Effector CD4-positive, alpha-beta T cell (primary cell): ENCODE data around the gene COX10.
"Not testable (repeated sequence)": the region's sequence is repeated elsewhere in the genome, so short reads cannot be mapped to it uniquely, and the experiment has no call there.

Source experiments
- DNase-seq: peaks from one replicate; pipeline ENCODE4 v3.0.0-alpha.2; 2020
- total RNA-seq: gene quantifications from one replicate; lab custom pipeline; 2026; lab: John Stamatoyannopoulos, UW

COX10 gene
- total RNA-seq = 25.1 reads per million, percentile 52 among the genes with 10 or more reads in this experiment

DNA sequence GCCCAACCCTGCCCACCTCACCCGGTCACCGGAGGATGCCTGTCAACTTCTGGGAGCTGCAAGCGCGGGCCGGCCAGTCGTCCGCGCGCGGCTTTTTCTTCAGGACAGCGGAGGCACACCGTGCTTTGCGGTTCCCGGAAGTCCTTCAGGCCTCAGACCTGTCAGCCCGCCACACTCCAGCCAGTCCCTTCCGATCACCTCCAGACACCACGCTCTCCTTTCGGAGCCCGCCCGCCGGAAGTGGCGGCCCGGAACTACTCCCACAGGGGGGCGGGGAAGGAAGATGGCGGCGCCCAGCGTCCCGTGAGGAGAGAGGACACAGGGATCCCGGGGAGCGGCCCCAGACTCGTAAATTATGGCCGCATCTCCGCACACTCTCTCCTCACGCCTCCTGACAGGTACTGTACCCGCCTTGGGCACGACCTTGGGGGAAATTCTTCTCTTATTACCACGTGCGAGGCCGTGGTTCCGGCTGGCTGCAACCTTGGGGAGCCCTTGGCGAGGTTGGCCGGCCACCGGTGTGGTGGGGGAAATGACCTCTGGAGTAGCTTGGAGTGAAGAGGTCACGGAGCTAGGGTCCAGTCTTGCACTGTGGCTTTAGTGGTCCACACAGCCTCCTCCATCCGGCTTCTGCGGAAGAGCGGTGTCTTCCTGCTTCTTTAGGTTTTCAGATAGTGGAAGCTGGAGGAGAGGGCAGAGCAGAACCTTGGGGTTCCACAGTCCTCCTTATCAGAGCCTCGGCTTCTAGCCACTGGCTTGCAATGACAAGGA, at the start of gene COX10:
COX10 (plus strand) TSS at position 254 of the 771 bp plus-strand sequence; CDS start at position 356, 102 bp downstream.
- peak; percentile 80 for DNase-seq

DNA sequence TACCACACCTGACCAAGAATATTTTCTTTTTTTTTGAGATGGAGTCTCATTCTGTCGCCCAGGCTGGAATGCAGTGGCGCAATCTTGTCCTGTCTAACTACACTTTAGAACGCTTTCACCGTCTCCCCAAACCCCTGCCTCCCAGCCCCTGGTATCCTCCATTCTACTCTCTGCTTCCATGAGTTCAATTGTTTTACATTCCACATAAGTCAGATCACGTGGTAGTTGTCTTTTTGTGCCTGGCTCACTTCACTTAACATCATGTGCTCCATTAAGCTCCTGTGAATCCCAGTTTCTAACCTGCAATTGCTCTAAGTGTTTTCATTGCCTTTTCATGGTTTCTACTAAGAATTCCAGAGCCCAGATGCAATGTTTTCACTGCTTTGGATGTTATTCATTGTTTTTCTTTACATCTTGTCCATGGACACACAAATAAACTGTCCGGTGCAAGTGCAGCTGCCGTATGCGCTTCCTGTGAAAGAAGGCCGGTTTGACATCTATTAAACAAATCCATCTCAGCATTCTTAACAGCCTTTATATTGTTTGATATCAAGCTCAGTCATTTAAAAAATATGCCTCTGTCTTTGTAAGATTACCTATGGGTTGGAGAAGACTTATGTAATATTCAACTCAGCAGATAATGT, 47.5 kb upstream of the COX10 start:
- not testable (repeated sequence) for DNase-seq

DNA sequence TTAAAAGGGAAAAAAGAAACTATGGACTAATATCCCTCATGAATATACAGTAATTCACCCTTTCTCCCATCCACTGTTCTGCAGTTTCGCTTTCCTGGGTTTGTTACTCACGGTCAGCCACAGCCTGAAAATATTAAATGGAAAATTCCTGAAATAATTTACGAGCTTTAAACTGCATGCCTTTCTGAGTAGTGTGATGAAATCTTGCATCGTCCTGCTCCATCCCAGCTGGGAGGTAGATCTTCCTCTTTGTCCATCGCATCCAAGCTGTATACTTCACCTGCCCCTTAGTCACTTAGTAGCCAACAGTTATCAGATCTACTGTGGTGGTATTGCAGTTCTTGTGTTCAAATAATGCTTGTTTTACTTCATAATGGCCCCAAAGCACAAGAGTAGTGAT, 39.5 kb upstream of the COX10 start:
- DNase-seq = not testable (repeated sequence)

DNA sequence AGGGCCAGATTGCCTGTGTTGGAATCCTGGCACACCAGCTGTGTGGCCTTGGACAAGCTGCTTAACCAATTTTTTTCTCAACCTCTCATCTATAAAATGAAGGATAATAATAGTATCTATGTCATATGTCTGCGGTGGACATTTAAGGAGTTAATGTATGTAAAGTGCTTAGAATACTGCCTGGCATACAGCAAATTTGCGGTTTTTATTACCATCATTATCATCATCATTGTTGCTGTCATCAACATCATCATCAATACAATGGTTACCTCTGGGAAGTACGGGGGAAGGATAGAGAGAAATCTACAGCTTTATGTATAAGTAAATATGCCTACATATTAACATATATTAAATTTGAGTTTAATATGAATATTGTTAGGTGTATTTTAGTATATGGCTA, 37.1 kb upstream of the COX10 start:
- DNase-seq = no peak

DNA sequence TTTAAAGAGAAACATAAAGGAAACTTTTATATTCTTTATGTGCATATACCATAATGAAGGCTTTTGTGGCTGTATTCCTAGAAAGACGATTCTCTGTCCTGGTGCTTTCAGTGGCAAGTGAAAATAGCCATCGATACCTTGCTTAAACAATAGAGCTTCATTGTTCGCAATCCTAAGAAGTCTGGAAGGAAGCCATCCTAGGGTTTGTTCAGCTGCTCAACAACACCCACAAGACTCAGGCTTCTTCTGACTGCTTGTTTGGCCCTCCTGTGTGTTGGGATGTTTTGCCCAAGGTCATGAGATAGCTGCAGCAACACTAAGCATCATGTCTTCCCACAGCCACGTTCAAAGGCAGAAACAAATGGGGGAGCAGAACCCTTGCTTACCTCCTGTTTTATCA, 36.1 kb upstream of the COX10 start:
- no peak for DNase-seq

DNA sequence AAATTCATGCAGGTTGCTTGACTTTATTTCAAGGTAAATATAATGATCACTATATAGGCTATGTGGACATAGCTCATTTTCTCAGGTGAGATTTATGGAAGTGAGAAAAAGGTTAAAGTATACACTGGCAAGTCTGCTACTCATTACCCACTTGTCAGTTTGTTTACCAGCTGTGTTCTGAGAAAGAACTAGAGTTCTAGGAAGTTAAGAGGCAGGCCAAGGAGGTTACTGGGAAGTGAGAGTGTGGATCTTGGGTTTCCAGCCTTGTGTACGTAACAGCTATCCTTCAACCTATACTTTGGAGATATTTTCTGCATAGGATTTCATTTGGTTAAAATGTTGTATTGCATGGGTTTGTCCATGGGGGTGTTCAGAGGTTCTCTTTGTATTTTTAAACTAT, 31.9 kb upstream of the COX10 start:
- DNase-seq = no peak

DNA sequence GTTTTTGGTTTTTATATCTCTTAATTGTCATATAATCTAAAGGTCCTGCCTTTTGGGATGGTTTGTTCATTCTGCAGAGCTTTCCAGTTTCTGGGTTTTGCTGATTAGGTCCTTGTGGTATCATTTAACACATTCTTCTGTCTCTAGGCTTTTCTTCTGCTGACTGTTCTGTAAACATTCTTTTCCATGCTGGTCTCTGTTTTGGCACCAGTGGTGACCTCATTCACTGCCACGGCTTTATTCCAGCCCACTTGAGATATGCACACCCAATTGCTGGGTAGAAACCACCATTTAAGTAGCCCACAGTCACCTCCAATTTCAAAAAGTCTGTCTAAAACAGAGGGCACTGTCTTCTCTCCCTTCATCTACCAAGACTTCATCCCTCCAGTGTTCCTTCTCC, 31.1 kb upstream of the COX10 start:
- DNase-seq = no peak

DNA sequence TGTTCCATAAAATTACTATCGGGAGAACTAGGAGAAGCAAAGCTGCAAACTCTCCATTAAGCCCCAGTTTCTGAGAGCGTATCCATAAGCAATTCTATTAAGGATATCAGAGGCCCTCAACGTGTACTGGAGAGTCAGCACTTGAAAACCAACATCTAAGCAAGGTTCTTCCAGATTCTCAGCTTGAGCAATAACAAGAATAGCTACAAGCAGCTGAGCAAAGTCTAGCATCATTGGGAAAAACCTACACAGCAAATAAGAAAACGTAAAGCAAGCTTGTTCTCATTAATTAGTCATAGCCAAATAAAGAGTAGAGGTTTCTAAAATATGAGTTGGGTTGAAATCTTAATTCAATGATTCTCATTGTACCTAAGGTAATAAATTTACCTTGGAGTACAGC, 26.9 kb upstream of the COX10 start:
- DNase-seq = no peak

DNA sequence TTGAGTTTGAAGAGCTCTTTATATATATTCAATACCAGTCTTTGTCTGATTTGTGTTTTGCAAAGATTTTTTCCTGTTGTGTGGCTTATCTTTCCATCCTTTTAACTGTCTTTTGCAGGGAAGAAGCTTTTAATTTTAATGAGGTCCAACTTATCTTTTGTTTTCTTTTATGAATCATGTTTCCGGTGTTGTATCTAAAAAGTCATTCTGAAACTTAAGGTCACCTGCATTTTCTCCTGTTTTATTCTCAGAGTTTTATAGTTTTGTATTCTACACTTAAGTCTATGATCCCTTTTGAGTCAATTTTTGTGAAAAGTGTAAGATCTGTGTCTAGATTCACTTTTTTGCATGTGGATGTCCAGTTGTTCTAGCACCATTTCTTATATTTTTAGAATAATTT, 24.6 kb upstream of the COX10 start:
- no peak for DNase-seq

DNA sequence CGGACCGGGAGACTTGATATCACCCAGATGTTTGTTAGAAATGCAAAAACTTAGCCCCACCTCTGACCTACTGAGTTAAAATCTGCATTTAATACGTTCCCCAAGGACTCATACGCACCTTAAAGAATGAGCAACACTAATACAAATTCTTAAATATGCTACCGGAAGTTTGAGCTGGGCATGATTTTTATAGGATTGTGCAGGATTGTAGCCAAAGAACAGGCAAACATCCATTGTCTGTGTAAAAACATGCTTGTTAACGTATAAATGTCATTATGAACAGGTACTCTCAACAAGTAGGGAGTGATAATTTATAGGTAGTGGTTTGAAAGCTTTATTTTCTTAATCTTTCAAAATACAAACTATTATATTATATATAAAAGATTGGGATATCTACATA, 22.3 kb upstream of the COX10 start:
- no peak for DNase-seq

DNA sequence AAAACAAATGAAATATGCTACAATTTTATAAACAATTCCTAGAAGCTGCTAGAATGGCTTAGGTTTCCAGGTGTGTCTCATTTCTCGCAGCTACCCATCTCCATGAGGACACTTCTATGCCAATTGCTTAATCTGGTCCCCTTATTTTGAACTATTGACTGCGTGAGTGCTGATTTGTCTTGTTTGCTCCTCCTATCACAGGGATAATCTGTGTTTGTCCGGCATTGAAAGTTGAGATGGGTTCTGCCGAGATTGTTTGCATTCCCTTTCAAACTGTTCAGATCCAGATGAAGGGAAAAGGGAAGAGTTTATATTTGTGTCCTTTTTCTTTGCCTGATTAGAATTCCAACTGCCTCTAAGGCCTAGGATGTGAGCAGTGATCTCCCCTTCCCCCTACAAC, 21.7 kb upstream of the COX10 start:
- no peak for DNase-seq

DNA sequence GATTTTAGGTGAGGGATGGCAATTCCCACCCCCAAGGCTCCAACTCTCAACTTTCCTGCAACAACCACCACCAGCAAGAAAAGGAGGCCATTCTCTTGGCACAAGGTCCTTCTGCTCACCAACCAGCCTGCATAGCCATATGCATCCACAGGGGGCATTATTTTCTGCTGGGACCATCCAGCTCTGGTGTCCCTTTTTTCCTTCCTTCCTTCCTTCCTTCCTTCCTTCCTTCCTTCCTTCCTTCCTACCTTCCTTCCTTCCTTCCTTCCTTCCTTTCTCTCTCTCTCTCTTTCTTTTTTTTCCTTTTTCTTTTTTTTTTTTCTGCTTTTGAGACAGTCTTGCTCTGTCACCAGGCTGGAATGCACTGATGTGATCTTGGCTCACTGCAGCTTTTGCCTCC, 21.1 kb upstream of the COX10 start:
- DNase-seq = no peak

DNA sequence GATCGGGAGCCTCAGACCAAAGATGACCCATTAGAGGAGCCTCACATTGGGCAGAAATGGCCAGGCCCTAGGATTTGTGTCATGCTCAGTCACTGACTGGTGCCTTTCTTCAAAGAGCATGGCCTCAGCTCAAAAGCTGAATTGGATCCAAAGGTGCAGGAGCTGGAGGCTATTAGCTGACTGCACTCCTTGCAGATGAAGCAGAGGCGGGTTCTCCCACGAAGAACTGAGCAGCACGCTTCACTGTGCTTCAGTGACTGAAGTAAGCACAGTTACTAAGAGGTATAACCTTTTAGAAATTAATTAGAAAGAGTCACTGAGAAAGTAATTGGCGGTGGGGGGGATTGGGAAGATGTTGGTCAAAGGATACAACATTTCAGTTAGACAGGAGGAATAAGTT, 18.7 kb upstream of the COX10 start:
- DNase-seq = no peak

DNA sequence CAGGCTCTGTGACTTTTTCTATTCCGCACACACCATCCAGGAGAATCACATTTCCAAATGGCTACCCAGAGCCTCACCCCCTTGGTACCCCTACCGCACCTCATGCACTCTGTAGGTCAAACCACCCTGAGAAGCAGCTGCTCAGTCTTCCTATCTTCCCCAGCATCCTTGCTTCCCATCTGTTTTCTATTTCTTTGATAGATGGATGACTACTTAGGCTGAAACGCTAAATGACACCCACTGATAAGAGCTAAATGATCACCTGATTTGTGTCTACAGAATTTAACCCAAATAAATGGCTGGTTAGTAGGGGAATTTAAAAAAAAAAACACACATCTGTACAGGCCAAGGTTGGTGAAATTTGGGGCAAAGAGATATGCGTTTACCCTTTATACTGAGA, 17.6 kb upstream of the COX10 start:
- DNase-seq = no peak

DNA sequence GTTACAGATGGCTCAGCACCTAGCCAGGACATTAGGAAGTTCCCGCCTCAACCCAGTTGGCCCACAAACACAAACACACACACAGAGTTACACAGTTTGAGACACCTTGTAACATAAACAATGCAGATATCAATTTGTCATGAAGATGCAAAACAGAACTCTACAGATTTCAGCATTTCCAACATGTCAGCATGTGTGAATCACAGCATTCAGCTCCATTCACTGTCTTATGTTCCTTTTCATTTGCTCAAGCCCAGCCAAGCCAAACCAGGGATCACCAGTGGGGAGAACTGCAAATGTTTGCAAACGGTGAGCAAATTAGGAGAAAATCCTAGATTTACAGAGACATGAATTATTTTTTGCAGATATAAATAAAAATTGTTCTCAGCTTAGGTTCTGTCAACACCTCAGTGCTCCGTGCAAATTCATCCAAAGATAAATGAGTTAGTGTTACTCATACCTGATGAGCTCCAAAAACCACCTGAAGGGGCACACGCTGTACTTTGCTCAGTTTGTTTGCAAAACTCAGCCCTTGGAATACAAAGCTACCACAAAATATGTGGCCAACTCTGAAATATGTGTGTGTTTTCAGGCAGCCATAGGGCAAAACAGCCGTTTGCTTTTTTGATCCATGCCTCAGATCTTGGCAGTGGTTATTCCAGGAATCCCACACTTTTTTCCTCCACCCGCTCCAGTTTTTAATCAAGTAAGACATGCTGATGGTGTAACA, 16.3 kb upstream of the COX10 start:
- DNase-seq = no peak

DNA sequence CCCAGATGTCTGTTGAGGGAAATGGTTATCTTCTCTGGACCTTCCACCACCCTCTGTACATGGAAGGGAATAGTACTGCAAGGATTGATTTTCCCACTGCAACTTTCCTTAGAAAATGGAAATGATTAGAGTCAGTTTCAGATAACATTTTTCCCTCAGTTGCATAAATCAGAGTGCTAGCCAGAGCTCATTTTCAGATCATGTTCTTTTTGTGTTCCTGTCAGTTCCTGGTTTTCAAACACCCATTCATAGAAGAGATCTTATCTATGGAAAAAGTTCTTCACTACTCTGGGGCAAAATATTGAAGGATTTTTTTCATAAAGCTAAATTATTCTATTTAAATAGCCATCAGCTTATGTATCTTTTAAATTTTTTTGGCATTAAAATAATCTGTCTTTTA, 11.7 kb upstream of the COX10 start:
- no peak for DNase-seq

DNA sequence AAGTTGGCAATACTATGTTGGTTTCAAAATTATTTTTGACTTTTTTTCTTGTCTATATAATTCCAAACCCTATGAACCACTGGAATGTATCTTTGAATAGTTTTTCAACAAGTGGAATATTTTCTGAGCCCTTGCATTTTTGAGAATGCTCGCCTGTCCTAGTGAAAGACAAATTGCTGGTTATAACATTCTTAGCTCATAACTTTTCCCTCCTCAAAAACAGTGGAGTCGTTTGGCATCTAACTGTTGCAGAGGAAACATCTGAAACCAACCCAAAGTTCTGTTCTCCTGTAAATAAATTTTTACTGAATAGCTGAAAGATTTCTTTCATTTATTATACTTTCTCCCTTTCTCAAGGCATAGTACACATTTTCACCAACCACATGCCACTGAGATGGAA, 11.3 kb upstream of the COX10 start:
- DNase-seq = no peak

DNA sequence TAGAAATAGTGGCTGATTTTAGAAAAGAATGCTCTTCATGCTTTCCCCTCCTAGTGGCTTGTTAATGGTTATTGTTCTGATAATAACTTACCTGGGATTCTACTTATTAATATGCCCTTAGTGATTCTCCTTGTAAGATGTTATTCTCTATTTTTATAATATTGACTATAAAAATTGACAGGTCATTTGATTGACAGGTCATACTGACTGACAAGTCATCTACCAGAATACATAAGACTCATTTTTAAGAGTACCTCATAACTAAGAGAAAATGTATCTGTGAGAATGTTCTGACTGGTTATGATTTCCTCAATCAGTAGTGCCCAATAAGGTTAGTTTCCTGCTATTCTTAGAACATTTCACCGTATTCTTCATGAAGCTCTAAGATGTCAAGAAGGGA, 8.6 kb upstream of the COX10 start:
- DNase-seq = no peak

DNA sequence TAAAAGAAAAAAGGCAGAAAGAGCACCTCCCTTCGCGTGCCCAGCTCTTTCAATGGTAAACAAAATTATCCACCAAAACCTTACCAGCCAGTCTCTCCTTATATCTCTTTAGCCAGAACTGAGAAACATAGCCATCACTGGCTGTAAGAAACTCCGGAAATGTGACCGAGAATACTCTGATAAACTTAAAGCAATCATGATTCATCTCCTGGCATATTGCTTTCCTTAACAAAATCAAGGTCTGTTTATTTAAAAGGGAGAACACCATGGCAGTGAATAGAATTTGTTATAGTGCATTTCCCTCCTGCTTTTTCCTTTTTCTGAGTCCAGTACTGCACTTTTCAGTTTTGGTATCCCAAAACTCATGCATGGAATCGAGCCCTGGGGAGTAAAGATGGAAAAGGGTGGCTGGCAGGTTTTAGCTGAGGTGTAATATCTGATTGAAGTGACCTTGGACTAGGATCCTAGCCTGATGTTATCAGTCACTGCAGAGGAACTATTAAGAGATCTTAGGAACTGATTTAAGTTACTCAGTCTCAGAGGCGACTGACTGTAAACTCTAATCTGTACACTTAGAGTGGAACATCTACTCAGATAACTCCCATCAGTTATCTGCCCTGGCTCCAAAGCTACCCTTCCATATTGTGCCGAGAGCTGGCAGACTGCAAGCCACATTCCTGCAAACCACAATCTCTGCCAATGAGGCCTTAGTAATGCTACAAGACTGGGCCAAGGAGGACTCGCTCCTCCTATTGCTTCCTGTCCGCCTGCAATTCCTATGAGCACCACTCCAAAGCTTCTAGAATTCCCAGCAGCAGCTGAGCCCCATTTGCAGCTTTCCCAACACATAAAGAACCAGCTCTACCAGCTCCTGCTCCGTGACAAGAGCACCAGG, 7.4 kb upstream of the COX10 start:
- no peak for DNase-seq

DNA sequence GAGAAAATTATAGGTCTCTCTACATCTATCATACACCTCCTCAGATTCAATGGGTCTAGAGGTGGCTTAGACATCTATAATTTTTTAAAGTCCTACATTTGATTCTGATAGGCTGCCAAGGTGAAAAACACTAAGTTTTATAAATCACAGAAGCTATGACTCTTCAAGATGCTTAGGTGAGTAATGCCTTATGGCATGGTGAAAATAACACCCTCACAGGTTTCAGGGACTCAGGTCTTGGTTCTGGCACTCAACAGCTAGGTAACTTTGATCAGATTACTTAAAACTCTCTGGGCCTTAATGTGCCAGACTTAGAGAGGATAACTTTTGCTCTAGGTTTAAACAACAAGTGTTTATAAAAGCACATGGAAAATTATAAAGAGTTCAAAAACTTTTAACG, 2.0 kb upstream of the COX10 start:
- no peak for DNase-seq

DNA sequence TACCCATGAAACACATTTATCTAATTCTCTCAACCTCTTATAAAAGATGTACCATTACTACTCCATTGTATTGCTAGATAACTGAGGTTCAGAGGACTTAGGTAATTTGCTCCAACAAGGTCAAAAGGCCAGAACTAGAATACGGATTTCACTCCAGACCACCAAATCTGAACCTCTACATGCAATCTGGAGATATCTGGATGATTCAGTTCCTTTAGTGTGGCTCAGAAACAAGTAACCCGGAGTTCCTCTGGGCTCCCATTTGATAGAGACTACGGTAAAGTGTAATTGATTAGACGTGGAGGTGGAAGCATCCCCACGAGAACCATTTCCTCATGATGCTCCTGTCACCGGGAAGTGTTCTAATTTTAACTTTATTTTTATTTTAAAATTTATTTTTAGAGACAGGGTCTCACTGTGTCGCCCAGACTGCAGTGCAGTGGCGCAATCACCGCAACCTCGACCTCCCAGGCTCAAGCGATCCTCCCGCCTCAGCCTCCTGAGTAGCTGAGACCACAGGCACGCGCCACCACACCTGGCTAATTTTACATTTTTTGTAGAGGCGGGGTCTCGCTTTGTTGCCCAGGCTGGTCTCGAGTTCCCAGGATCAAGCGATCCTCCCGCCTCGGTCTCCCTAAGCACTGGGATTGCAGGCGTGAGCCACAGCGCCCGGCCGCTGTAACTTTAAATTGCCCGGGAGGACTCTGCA, 608 bp upstream of the COX10 start:
- DNase-seq = no peak

DNA sequence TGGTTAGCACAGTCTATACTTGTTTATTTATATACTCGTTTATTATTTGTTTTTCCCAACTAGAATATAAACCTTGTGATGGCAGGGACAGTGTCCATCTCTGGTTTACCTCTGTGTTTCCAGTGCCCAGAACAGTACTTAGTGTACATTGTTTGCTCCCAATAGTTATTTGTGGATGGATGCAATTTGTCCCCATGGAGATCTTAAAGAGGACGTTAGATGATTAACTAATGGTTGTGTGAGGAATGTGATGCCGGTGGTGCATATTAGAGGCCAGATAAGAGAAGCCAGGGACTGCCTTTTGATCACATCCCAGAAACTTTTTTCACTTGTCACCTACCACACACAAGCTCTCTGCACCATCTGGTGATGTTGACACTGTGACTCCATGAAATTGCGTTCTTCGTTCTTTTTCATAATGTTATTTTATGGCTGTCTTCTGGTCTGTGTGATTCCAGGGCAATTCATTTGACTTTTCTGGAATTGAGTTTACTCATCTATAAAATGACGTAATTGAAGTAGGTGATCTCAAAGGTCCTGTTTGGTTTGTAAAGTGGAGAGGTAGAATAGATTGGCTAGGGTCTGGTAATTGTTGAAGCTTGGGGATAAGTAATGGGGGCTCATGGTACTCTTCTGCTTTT, 1.2 kb downstream of the COX10 start:
- DNase-seq = no peak
